ENCODE measurements around the gene PEPD. TPM values are rescaled to one million over a fixed set of nuclear protein-coding genes. Genes with fewer than 3 reads are reported as not detected.

The PEPD gene
- total RNA-seq, 1 donor from 2014 or later, result 30.0 TPM

DNA sequence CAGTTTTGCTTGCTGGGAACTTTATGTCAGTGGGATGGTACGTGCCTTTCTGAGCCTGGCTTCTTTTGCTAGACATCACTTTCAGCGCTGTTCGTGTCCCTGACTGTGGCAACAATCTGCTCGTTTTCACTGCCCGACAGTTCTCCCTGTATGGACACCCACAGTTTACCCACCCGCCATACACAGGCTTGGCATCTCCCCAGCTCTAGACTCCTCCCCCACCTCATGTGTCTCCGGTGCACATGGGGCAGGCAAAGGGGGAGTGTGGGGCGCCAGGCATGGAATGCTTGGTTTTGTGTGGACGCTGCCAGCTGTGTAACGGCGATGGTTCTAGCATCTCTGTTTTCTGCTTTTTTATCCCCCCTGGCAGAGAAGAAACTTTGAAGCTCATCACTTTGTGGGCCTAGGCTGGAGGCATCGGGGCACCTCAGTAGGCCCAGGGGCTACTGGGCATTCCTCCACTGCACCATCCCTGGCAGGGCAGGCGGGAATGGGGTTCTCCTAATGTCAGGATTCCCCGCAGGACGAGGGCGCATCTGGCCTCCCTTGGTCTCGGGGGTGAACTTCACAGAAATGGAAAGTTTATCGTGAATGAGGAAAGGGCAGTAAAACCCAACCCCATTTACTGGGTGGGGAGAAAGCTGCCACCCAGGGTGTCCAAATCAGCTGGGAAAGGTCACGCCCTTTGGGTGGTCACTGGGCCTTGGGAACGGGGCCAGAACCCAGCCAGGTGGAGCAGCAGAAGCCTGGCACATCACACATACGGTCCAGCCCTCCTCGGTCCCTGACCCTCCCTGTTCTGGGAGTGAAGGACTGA is 87.3 kb downstream of the PEPD start:
- no peak overlapping the region for H3K4me3 ChIP-seq
- H3K36me3 ChIP-seq, result no peaks in the 10 kb centered on the region
- intact Hi-C loops (cut with micrococcal nuclease), result loop anchor here (5.0 kb wide), 1 partner anchor 338 kb away; no protein-coding TSS in a partner anchor
- TF ChIP-seq, protein P1, sequence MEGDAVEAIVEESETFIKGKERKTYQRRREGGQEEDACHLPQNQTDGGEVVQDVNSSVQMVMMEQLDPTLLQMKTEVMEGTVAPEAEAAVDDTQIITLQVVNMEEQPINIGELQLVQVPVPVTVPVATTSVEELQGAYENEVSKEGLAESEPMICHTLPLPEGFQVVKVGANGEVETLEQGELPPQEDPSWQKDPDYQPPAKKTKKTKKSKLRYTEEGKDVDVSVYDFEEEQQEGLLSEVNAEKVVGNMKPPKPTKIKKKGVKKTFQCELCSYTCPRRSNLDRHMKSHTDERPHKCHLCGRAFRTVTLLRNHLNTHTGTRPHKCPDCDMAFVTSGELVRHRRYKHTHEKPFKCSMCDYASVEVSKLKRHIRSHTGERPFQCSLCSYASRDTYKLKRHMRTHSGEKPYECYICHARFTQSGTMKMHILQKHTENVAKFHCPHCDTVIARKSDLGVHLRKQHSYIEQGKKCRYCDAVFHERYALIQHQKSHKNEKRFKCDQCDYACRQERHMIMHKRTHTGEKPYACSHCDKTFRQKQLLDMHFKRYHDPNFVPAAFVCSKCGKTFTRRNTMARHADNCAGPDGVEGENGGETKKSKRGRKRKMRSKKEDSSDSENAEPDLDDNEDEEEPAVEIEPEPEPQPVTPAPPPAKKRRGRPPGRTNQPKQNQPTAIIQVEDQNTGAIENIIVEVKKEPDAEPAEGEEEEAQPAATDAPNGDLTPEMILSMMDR (IDR thresholded peaks at IDR 0.05; ENCODE audit: borderline replicate concordance), result no peak
- H3K27me3 ChIP-seq (ENCODE audit: low read depth), result no peaks in the 10 kb centered on the region
- no peaks in the 10 kb centered on the region for H3K9me3 ChIP-seq (replicated peaks)
- DNase-seq, result peak; percentile 6
- H3K4me1 ChIP-seq, result peaks cover 9% of the 10 kb centered on the region
- no peak overlapping the region for H3K27ac ChIP-seq (replicated peaks)

DNA sequence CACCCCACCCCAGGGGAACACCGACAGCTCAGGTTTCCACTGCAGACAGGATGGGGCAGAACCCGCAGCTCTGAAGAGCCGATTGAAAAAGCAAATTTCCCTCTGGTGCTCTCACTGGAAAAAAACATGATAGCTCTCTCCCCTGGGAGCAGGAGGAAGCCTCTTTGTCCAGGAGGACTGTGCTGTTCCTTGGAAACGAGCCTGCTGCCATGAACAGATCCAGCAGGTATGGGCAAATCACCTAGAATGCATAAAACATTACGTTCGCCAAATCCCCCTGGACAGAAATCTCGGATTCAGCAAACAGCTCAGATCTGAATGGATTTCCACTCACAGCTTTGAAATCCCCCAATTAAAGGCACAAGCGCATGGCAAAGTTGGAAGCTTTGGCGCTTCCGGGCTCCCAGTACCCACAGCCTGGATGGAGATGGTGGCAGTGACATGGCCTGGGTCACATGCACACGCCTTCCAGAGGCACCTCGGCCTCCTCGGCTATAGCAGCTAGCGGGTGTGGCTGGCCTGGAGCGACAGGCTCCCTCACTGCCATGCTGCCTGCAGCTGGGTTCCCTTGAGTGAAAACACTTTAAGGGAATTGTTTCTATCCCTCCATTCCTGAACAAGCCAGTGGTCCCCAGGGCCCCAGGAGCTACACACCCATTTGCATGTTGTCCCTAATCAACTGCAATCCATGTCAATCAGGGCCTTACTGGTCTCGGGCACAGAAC is 89.0 kb downstream of the PEPD start:
- H3K27me3 ChIP-seq (ENCODE audit: low read depth), result no peaks in the 10 kb centered on the region
- TF ChIP-seq, protein P1 (IDR thresholded peaks at IDR 0.05; ENCODE audit: borderline replicate concordance), result no peak
- no peak overlapping the region for H3K4me3 ChIP-seq
- peaks cover 2% of the 10 kb centered on the region for H3K4me1 ChIP-seq
- H3K27ac ChIP-seq (replicated peaks), result no peak overlapping the region
- intact Hi-C loops (cut with micrococcal nuclease), result loop anchor here (5.0 kb wide), 1 partner anchor 340 kb away; no protein-coding TSS in a partner anchor
- H3K36me3 ChIP-seq, result no peaks in the 10 kb centered on the region
- DNase-seq, result no peak
- no peaks in the 10 kb centered on the region for H3K9me3 ChIP-seq (replicated peaks)

DNA sequence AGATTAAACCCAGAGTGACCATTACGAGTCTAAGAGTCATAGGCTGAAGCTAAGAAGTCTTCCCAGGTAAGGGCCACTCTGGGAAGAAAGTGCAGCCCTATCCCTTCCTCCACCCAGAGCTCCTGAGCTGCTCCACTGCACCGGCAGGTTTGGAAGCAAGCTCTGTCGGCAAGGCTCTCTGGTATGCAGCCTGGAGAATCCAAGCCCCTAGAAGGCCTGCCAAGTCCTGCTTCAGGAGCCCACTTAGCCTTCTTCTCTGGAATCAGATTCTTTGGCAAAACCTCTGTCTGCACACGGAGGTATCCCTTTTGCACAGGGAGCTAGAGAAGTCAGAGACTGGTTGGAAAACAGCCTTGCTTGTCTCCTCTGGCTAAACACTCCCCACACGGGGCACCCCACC is 89.6 kb downstream of the PEPD start:
- intact Hi-C loops (cut with micrococcal nuclease), result loop anchor here (5.0 kb wide), 1 partner anchor 340 kb away; no protein-coding TSS in a partner anchor
- Histone ChIP-seq H3K36me3 (no peaks in the 10 kb centered on the region), H3K9me3 (replicated peaks) (no peaks in the 10 kb centered on the region), H3K27me3 (ENCODE audit: low read depth) (no peaks in the 10 kb centered on the region), H3K27ac (replicated peaks) (no peak overlapping the region), H3K4me1 (no peaks in the 10 kb centered on the region), H3K4me3 (no peak overlapping the region)
- no peak for DNase-seq
- TF ChIP-seq, protein P1 (IDR thresholded peaks at IDR 0.05; ENCODE audit: borderline replicate concordance), result no peak

DNA sequence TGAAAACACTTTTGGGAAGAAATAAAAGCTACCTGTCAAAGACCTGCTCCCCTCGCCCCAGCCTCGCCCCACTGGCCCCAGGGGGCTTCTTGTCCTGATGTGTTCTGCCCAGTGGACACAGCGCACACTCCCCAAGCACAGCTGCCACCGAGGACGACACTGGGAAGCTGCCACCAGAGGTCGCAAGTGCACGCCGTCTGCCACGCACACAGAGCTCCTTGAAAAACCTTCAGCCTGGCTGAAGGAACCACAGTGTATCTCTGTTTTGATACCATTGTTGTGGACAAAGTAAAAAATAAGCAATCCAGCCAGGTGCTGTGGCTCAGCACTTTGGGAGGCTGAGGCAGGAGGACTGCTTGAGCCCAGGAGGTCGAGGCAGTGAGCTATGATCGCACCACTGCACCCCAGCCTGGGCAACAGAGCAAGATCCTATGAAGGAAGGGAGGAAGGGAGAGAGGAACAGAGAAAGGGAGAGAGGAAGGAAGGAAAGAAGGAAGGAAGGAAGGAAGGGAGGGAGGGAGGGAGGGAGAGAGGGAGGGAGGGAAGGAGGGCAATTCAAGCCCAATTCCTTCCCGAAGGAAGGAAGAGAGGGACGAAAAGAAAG is 90.8 kb downstream of the PEPD start:
- H3K4me1 ChIP-seq, result no peaks in the 10 kb centered on the region
- TF ChIP-seq, protein P1 (IDR thresholded peaks at IDR 0.05; ENCODE audit: borderline replicate concordance), result peak; percentile 82
- DNase-seq, result peak; percentile 59
- H3K4me3 ChIP-seq, result no peak overlapping the region
- intact Hi-C loops (cut with micrococcal nuclease), result loop anchor here (5.0 kb wide), 1 partner anchor 342 kb away; no protein-coding TSS in a partner anchor
- no peak overlapping the region for H3K27ac ChIP-seq (replicated peaks)
- H3K9me3 ChIP-seq (replicated peaks), result no peaks in the 10 kb centered on the region
- no peaks in the 10 kb centered on the region for H3K36me3 ChIP-seq
- H3K27me3 ChIP-seq (ENCODE audit: low read depth), result no peaks in the 10 kb centered on the region

DNA sequence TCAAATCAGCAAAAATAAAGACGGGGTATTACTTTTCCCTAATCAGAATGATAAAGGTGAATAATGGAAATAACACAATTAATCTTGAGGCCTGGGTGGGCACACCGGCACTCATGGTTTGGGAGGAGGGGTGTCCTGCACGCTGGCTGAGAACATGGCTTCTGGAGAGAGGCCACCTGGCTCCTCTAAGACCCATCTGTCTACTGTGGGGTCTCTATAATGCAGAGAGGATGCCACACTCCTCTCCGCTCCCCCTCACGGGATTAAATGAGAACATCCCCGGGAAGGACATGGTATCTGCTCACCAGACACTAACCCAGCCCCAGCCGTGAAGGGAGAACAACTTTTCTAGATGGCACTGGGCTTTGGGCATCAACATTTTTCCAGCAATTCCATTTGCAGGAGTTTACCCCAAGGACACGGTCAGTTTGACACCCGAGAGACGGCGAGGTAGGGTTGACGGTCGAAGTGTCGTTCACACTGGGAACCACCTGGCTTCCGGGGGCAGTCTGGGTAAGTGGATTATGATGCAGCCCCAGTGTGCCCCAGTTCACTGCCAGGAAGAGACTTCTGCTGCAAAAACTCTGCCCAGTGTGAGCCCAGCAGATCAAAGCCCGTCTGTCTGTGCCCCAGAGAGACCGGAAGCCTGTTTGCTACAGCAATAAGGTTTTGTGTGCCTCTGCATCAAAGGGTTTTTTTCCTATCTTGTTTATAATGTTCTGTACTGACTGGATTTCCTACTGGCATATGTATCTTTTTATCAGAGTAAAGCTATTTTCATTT is 91.5 kb downstream of the PEPD start:
- intact Hi-C loops (cut with micrococcal nuclease), result loop anchor here (5.0 kb wide), 1 partner anchor 342 kb away; no protein-coding TSS in a partner anchor
- no peaks in the 10 kb centered on the region for H3K36me3 ChIP-seq
- H3K27ac ChIP-seq (replicated peaks), result no peak overlapping the region
- H3K4me3 ChIP-seq, result no peak overlapping the region
- H3K9me3 ChIP-seq (replicated peaks), result no peaks in the 10 kb centered on the region
- DNase-seq, result peak; percentile 5
- H3K27me3 ChIP-seq (ENCODE audit: low read depth), result no peaks in the 10 kb centered on the region
- TF ChIP-seq, protein P1 (IDR thresholded peaks at IDR 0.05; ENCODE audit: borderline replicate concordance), result no peak
- no peaks in the 10 kb centered on the region for H3K4me1 ChIP-seq

Measured in left ventricle myocardium inferior (tissue), 1 donor.